Activated T-helper 1 cell treated with Interleukin-2 at 50 U/mL for 16 hours (primary cell): ENCODE measurements around the gene RUNDC3A.
"Not testable (repeated sequence)": the region's sequence is repeated elsewhere in the genome, so short reads cannot be mapped to it uniquely, and the experiment has no call there.

Experiments
- DNase-seq: peaks from one replicate; pipeline ENCODE4 v3.0.0-alpha.2; 2020; ENCODE audit warnings: low read depth

RUNDC3A gene

DNA sequence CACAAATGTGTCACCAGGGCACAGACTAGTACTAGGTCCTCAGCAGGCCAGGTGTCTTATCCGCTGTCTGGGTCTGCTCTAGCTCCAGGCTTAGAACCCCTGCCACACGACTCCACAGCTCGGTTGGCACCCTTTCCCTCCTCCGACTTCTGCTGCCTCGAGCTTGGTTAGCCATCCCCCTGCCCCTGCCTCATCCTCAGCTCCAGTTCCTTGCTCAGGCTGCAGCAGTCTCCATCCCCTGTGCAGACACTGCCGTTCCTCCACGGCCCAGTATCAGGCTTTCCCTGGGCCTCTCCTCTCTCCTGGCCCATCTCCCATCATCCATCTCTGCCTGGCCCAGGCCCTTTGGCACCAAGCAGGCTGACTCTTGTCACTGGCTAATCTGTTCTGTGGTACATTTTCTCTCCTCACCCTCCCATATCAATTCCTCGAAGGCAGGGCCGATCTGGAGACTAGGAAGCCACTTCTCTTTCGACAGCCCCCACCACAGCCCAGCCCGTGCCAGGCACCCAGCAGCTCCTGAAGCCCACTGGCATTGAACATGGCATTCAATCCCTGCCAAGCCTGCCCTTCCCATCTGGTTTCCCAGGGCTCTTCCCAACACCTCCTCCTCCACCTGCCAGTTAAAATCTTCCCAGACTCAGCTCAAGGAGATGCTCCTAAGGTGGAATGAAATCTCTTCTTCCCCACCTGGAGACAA, 35.3 kb downstream of the RUNDC3A start:
- DNase-seq = no peak

DNA sequence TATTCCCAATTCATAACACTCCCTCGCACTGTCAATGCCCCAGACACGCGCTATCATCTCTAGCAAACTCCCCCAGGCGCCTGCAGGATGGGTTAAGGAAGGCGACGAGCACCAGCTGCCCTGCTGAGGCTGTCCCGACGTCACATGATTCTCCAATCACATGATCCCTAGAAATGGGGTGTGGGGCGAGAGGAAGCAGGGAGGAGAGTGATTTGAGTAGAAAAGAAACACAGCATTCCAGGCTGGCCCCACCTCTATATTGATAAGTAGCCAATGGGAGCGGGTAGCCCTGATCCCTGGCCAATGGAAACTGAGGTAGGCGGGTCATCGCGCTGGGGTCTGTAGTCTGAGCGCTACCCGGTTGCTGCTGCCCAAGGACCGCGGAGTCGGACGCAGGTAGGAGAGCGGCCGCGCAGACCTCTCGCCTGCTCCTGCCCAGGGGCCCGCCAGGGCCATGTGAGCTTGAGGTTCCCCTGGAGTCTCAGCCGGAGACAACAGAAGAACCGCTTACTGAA, 36.6 kb downstream of the RUNDC3A start, which contains the start of gene GRN:
Gene GRN, plus strand, starts transcription at position 364 of the 515 bp plus-strand sequence. CDS start 3,863 bp downstream, outside the sequence.
- peak; percentile 69 for DNase-seq

DNA sequence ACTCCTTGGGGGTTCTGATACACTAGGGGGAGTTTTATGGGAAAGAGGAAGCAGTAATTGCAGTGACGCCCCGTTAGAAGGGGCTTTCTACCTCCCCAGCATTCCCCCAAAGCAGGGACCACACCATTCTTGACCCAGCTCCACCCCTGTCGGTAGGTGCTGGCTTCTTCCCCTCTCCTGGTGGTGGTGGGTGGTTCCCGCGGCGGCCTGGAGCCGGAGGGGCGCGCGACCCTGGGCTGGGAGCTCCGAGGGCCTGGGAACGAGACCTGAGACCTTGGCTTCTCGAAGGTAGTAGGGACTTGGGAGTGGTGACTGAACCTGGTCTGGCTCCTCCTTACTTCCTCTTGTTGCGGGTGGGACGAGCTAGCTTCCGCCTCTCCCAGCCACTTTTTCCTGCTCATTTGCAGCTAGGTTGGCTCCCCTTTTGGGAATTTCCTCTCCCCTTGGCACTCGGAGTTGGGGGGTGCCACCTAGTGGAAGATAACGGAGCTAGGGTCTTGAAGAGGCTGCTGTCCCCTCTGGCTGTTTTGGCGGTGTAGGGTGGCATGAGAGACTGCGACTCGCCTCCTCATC, 37.1 kb downstream of the RUNDC3A start:
- DNase-seq = no peak

DNA sequence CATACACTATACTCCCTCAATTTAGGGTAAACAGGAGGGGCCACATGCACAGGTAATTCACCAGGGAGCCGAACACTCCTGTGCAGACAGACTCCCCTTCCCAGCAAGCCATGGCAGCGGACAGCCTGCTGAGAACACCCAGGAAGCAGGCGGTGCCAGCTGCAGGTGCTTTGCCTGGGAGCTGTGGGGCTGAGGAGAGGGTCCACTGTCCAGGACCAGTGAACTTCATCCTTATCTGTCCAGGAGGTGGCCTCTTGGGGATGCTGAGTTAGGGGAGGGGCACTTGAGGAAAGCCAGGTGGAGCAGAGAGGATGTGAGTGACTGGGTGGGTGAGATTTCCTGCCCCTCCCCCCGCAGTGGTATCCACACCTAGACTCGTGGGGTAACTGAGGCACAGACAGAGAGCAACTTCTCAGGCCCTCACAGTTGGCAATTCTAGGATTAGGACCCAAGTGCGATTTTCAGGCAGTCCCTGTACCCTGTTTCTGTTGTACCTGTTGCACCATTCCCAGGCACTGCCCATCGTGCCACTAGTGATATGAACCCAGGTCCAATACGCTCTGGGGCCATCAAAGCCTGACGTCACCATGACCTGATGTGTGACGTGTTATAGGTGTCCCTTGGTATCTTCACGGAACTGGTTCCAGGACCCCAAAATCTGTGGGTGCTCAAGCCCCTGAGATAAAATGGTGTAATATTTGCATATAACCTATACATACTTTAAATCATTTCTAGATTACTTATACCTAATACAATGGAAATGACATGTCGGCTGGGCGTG, 37.9 kb downstream of the RUNDC3A start:
- no peak for DNase-seq

DNA sequence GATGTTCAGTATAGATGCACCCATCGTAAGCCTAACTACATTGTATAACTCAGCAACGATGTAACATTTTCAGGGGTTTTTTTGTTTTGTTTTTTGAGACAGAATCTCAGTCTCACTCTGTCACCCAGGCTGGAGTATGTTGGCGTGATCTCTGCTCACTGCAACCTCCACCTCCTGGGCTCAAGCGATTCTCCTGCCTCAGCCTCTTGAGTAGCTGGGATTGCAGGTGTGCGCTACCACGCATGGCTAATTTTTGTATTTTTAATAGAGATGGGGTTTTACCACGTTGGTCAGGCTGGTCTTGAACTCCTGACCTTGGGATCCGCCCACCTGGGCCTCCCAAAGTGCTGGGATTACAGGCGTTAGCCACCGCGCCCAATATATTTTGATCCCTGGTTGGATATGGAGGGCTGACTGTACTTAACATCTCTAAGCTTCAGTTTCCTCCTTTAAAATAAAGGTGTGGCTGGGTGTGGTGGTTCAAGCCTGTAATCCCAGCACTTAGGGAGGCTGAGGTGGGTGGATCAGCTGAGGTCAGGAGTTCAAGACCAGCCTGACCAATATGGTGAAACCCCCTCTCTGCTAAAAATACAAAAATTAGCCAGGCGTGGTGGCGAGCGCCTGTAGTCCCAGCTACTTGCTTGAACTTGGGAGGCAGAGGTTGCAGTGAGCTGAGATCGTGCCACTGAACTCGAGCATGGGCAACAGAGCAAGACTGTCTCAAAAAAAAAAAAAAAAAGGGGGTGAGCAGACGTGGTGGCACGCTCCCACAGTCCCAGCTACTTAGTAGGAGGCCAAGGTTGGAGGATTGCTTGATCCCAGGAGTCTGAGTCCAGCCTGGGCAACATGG, 39.0 kb downstream of the RUNDC3A start:
- not testable (repeated sequence) for DNase-seq

DNA sequence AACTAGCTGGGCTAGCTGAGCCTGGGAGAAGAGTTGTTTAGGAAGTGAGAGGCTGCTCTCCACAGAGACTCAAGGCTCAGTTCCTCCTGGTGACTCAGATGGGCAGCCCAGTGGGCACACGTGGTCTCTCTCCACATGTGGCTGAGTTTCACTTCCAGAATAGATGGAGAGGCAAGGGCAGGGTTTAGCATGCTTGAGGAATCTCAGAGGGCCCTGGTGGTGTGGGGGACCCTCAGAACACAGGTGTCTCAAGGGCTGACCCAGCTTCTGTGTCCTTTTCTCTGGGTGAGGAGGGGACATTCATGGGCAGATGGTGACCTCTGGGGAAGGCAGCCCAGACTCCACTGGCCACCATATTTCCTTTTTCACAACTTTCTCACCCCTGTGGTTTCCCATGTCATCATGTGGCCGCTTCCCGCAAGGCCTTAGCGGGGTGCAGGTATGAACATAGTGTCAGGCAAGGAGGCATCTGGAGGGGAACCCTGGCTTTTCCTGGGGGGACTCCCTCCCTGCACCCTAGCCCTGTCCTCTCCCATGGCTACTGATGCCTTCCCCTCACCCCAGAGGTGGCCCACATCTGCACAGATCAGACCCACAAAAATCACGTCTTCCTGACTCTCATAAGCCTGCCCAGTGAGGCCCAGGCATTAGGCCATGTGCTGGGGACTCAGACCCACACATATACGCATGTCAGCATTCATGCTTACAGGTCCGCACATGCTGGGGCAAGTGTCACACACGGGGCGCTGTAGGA, 40.0 kb downstream of the RUNDC3A start:
- DNase-seq = no peak

DNA sequence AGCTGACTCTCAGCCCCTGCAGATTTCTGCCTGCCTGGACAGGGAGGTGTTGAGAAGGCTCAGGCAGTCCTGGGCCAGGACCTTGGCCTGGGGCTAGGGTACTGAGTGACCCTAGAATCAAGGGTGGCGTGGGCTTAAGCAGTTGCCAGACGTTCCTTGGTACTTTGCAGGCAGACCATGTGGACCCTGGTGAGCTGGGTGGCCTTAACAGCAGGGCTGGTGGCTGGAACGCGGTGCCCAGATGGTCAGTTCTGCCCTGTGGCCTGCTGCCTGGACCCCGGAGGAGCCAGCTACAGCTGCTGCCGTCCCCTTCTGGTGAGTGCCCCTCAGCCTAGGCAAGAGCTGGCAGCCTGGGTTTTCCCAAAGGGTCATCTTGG, 40.6 kb downstream of the RUNDC3A start:
- DNase-seq = no peak

DNA sequence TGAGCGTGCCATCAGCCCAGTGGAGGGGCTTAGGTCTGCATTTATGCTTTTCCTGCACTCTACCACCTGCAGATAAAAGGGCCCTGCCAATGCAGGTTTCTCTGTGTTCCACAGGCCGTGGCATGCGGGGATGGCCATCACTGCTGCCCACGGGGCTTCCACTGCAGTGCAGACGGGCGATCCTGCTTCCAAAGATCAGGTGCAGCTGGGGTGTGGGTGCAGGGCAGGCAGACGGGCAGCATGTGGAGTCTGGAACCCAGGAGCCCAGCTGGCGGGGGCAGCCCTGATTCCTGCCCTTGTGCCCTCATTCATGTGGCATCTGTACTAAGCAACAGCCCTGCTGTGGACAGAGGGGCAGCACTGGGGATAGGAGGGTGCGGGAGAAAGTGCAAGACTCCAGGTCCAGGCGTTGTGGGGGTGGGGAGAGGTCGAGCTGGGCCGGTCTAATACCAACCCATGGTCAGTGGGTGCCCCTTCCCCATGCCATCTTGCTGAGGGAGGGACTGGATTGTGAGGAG, 41.2 kb downstream of the RUNDC3A start:
- no peak for DNase-seq

DNA sequence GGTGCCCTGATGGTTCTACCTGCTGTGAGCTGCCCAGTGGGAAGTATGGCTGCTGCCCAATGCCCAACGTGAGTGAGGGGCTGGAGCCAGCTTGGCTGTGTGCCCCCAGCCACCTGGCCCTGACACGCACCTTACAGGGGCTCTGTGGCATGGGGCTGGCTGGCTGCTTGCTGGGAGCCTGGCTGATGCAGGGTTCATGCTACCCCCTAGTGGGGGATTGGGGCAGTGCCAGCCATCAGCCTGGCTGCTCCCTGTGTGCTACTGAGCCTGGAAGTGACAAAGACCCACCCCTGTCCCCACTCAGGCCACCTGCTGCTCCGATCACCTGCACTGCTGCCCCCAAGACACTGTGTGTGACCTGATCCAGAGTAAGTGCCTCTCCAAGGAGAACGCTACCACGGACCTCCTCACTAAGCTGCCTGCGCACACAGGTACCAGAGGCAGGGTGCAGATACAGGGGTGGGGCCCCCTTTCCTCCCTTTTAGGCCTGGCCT, 42.4 kb downstream of the RUNDC3A start:
- DNase-seq = peak; percentile 50

DNA sequence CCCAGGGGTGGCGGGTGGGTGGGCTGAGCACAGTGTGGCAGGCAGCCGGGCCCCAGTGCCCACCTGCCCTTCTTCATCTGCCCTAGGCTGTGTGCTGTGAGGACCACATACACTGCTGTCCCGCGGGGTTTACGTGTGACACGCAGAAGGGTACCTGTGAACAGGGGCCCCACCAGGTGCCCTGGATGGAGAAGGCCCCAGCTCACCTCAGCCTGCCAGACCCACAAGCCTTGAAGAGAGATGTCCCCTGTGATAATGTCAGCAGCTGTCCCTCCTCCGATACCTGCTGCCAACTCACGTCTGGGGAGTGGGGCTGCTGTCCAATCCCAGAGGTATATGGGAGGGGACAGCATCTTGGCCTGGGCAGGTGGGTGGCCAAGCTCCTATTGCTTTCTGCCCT, 43.1 kb downstream of the RUNDC3A start:
- DNase-seq = no peak

DNA sequence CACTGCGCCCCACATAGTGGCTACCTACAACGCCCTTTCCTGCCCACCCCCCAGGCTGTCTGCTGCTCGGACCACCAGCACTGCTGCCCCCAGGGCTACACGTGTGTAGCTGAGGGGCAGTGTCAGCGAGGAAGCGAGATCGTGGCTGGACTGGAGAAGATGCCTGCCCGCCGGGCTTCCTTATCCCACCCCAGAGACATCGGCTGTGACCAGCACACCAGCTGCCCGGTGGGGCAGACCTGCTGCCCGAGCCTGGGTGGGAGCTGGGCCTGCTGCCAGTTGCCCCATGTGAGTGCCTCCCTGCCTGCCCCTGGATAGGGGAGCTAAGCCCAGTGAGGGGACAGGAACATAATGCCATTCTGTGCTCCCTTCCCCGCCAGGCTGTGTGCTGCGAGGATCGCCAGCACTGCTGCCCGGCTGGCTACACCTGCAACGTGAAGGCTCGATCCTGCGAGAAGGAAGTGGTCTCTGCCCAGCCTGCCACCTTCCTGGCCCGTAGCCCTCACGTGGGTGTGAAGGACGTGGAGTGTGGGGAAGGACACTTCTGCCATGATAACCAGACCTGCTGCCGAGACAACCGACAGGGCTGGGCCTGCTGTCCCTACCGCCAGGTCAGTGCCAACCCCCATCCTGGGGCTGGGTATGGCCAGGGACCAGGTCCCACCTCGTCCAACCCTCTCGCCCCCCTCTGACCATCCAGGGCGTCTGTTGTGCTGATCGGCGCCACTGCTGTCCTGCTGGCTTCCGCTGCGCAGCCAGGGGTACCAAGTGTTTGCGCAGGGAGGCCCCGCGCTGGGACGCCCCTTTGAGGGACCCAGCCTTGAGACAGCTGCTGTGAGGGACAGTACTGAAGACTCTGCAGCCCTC, 43.8 kb downstream of the RUNDC3A start:
- DNase-seq = no peak

DNA sequence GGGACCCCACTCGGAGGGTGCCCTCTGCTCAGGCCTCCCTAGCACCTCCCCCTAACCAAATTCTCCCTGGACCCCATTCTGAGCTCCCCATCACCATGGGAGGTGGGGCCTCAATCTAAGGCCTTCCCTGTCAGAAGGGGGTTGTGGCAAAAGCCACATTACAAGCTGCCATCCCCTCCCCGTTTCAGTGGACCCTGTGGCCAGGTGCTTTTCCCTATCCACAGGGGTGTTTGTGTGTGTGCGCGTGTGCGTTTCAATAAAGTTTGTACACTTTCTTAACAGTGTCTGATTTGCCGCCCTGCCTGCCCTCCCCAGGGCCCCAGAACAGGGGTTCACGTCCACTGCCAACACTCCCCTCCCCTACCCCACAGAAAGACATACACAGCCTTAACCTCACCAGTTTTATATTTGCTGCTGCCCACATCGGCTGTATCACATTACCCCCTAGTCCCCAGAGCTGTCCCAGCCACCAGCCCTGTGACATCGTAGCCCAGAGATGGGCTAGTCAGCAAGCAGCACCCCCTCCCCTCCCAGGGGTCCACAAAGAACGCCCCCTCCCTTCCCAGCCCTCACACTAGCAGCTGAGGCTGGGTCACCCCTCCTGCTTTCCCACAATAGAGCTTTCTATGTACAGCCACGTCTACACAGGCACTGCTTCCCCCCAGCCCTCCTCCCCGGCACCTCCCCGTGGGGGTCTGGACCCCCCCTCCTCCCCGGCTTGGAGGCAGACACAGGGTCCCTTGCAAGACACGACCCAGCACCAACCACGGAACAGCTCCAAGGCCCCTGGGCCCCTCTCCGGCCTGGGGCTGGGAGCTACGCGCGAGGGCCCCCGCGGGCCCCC, 44.6 kb downstream of the RUNDC3A start:
- no peak for DNase-seq

DNA sequence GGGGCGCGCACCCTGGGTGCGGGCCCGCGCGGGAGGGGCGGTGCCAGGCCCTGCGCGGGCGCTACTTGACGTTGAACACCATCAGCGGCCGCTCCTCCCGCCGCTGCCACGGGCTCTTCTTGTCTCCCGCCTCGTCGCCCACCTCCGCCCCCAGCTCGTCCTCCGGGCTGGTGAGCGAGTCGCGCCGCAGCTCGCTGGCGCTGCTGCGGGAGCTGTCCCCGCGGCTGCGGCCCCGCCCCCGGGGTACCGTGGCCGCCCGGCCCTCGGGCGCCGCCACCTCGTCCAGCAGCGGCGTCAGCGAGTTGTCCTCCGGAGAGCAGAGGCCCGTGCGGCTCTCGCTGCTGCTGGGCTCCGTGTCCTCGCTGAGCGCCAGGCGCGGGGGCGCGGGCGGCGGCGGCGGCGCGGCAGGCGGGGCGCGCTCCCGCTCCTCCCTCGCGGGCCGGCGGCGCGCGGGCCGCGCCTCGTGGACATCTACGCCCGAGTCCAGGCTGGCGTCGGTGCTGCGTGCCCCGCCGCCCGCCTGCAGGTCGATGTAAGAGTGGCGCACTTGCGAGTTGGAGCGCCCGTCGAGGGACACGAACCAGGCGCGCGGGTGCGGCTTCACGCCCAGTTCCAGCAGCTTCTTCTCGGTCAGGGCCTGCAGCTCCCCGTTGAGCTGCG, 45.4 kb downstream of the RUNDC3A start:
- no peak for DNase-seq

DNA sequence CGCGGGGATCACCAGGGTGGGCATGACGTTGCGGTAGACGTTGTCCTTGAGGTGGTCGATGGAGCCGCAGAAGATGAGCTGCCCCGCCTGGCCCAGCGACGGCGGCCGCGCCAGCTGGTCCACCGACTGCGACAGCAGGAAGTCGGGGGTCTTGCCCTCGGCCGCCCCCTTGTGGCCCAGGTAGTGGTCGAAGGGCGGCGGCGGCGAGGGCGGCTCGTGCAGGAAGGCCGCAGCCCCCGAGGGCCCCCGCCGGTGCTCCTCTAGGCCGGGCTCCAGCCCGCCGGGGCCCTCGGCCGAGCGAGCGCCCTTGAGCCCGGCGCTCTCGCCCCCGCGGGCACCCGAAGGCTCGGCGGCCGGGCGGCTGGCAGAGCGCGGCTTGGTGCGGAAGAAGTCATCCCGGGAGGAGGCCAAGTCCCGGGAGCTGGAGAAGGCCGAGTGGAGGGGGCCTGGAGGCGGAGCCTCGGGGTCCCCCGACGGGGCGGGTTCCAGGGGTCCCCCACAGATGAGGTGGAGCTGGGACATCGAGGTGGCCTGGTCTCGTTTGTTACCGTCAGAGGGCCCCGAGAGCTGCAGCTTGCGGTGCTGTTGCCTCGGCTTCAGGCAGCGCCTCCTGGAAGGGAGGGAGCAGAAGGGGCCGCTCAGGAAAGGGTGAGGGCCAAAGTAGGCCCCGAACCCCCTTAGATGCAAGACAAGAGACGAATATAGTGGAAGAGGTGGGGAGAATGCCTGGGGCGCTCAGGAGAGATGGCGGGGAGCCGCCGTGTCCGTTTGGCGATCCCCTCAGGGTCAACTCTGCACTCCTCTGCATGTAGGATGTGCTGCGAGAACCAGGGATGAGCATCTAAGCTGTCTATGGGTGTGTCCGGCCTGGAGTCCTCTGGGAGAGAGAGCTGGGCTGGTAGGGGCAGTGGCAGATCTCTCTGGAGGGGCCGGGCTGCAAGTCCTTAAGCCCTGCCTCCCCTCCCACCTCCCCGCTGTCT, 46.5 kb downstream of the RUNDC3A start:
- peak; percentile 55 for DNase-seq

DNA sequence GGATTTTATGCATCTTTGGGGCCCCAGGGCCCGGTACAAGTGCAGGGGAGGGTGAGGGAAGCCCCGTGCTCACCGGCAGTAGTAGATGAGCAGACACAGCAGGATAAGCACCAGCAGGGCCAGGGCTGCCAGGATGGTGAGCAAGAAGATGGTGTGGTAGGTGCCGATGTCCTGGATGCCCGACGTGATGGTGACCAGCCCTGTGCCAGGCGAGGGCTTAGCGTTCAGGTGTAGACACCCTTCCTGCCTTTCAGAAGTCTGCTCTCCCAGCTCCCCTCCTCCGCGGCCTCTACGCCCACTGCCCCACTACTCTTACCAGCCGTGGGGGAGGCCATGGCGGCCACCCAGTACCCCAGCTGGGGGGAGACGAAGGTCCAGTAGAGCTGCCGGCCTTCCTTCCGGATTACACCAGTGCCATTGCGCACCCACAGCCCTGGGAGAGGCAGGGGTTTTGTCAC, 47.3 kb downstream of the RUNDC3A start:
- no peak for DNase-seq

DNA sequence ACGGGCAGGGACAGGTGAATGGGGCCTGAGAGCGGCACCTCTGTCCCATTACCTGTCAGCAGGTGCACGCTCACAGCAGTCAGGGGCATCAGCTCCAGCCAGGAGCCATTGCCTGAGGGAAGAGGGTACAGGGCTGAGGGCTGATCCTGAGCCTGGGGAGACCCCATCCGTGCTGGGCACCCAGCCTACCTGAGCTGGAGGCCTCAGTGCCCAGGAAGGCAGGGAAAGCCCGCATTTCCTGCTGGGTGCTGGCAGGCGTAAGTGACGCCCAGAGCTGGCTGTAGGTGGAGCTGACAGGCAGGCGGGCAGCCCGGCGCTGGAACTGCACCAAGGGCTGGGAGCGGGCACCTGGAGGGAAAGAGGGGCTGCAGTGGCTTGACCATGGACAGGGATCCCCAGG, 47.8 kb downstream of the RUNDC3A start:
- DNase-seq = no peak

DNA sequence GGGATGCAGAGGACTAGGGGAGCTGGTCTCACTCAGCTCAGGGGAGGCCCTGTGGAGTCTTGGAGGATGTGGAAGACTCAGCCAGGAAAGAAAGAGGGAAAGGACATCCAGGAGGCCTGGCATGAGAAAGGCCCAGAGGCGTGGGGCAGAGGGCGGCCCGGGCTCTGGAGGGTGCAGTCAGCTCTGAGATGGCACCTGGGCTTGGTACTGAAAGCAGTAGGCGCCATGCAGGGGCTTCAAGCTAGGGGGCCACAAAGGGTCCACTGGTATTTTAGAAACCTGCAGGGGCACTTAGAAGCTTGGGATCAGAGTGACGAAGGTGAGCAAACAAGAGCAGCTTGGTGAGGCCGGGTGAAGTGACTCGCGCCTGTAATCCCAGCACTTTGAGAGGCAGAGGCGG, 49.7 kb downstream of the RUNDC3A start:
- no peak for DNase-seq
